HEK293T (cell line): ENCODE results near the gene TATDN3.

ENCODE experiments used
- CTCF ChIA-PET: fragments of 350-600 bp; formaldehyde crosslinking; extraction: SDS; loops from one replicate; lab custom pipeline; 2021; ENCODE audit warnings: antibody characterized with exemption, inconsistent platforms; lab: Yijun Ruan, JAX
- POLR2A ChIA-PET: fragments of 350-600 bp; formaldehyde crosslinking; extraction: SDS; loops from one replicate; lab custom pipeline; 2020; ENCODE audit warnings: antibody characterized with exemption, inconsistent platforms; lab: Yijun Ruan, JAX
- DNase-seq: peaks from one replicate; pipeline ENCODE4 v3.0.0; 2012; ENCODE audit warnings: mixed read lengths; ENCODE audit errors: extremely low spot score
- ARNT ChIP-seq: fragments of 450-650 bp; IDR thresholded peaks from 2 replicates; pipeline ENCODE4 v1.6.1; 2017; ENCODE audit warnings: mild to moderate bottlenecking
- BHLHE40 ChIP-seq: fragments of 450-650 bp; IDR thresholded peaks from 2 replicates; pipeline ENCODE4 v1.6.1; 2016; ENCODE audit warnings: mild to moderate bottlenecking, moderate library complexity, borderline replicate concordance
- CTBP1 ChIP-seq: fragments of 450-650 bp; IDR thresholded peaks from 2 replicates; pipeline ENCODE4 v1.6.1; 2016; ENCODE audit warnings: borderline replicate concordance
- ELF4 ChIP-seq: fragments of 450-650 bp; IDR thresholded peaks from 2 replicates; pipeline ENCODE4 v1.6.1; 2017; ENCODE audit warnings: antibody characterized with exemption
- FOXA1 ChIP-seq: fragments of 450-650 bp; IDR thresholded peaks from 2 replicates; pipeline ENCODE4 v1.6.1; 2016; ENCODE audit warnings: mild to moderate bottlenecking
- FOXK2 ChIP-seq: fragments of 450-650 bp; IDR thresholded peaks from 2 replicates; pipeline ENCODE4 v1.6.1; 2016; ENCODE audit warnings: mild to moderate bottlenecking
- FOXM1 ChIP-seq: fragments of 450-650 bp; IDR thresholded peaks from 2 replicates; pipeline ENCODE4 v1.6.1; 2017; ENCODE audit warnings: mild to moderate bottlenecking, borderline replicate concordance
- HDGF ChIP-seq: fragments of 450-650 bp; IDR thresholded peaks from 2 replicates; pipeline ENCODE4 v1.6.1; 2017; ENCODE audit warnings: antibody characterized with exemption, borderline replicate concordance
- L3MBTL2 ChIP-seq: fragments of 450-650 bp; conservative IDR thresholded peaks from 2 replicates; pipeline ENCODE4 v1.6.1; 2016; ENCODE audit warnings: mild to moderate bottlenecking
- LEF1 ChIP-seq: fragments of 450-650 bp; IDR thresholded peaks from 2 replicates; pipeline ENCODE4 v1.6.1; 2017; ENCODE audit warnings: mild to moderate bottlenecking, borderline replicate concordance
- NFRKB ChIP-seq: fragments of 450-650 bp; IDR thresholded peaks from 2 replicates; pipeline ENCODE4 v1.6.1; 2016; ENCODE audit warnings: mild to moderate bottlenecking, moderate library complexity
- PKNOX1 ChIP-seq: fragments of 450-650 bp; IDR thresholded peaks from 2 replicates; pipeline ENCODE4 v1.6.1; 2016
- SP1 ChIP-seq: fragments of 450-650 bp; IDR thresholded peaks from 2 replicates; pipeline ENCODE4 v1.6.1; 2017
- SUZ12 ChIP-seq: fragments of 450-650 bp; IDR thresholded peaks from 2 replicates; pipeline ENCODE4 v1.6.1; 2016; ENCODE audit warnings: mild to moderate bottlenecking
- TARDBP ChIP-seq: fragments of 450-650 bp; IDR thresholded peaks from 2 replicates; pipeline ENCODE4 v1.6.1; 2016
- ZNF384 ChIP-seq: fragments of 450-650 bp; IDR thresholded peaks from 2 replicates; pipeline ENCODE4 v1.6.1; 2016

Gene TATDN3

GRCh38 chr1:212847549-212847948 lies 55.9 kb downstream of the TATDN3 start, which contains the start of gene SPATA45:
SPATA45 (minus strand) TSS chr1:212847649; CDS start chr1:212836149, 11,500 bp downstream.
- ChIA-PET CTCF (no interaction called here), POLR2A (interaction anchor here (1.1 kb wide), 1 partner anchor 10 kb away, joined by 3 read pairs; the partner anchor contains the start of gene FLVCR1)
- no peak for DNase-seq
- TF ChIP-seq FOXK2 (no peak), LEF1 (no peak), L3MBTL2 (no peak)

GRCh38 chr1:212852105-212852688 lies 60.5 kb downstream of the TATDN3 start:
- TF ChIP-seq L3MBTL2, result no peak
- no peak for TF ChIP-seq ARNT
- no peak for TF ChIP-seq SUZ12

DNA sequence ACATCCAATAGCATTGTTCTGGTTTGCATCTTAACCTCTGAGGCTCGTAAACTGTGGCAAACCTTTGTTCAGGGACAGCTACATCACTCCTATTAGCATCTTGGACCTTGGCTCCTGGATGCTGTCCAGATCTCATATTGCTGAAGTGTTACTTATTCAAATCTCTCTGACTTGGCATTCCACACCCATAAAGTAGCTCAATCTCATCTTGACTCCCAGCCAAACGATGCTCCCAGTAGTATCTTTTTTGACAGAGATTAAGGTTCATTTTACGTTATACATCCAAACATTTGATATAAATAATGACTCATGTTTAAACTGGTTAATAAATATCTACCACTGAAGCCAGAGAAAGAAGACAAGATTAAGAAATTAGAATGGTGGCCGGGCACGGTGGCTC lies 62.0 kb downstream of the TATDN3 start:
- CTCF ChIA-PET, result no interaction called here
- POLR2A ChIA-PET, result no interaction called here
- DNase-seq, result no peak
- no peak for TF ChIP-seq ELF4
- TF ChIP-seq FOXM1, result no peak
- TF ChIP-seq PKNOX1, result no peak
- no peak for TF ChIP-seq L3MBTL2
- no peak for TF ChIP-seq CTBP1
- TF ChIP-seq LEF1, result no peak
- TF ChIP-seq FOXK2, result no peak

More at GRCh38 chr1:212852105-212852688, 60.5 kb downstream of the TATDN3 start:
- ChIA-PET CTCF (no interaction called here), POLR2A (no interaction called here)
- no peak for DNase-seq

GRCh38 chr1:212856755-212857154 lies 65.1 kb downstream of the TATDN3 start:
- no peak for DNase-seq
- CTCF ChIA-PET, result no interaction called here
- TF ChIP-seq ARNT (no peak), ELF4 (no peak)
- POLR2A ChIA-PET, result interaction anchor here (1.5 to 2.3 kb wide), 2 partner anchors 19 to 23 kb away, joined by 6 to 9 read pairs; no protein-coding TSS in a partner anchor

- ChIA-PET CTCF (interaction anchor here (0.6 kb wide), 1 partner anchor 11 kb away, joined by 3 read pairs; no protein-coding TSS in a partner anchor), POLR2A (interaction anchor here (0.6 to 2.3 kb wide), 18 partner anchors 10 to 250 kb away, joined by 3 to 9 read pairs (median 4); partner anchors contain the start of genes ATF3, NSL1, TATDN3 and VASH2)
- DNase-seq, result peak; percentile 98
- TF ChIP-seq HDGF (no peak), FOXK2 (no peak), BHLHE40 (no peak), SP1 (no peak), ARNT (no peak), ZNF384 (no peak), CTBP1 (peak; percentile 64), ELF4 (no peak; the same call in 1 of the 2 replicates), L3MBTL2 (peak; percentile 84), PKNOX1 (no peak)
These were observed 66.3 kb downstream of the TATDN3 start, which contains the start of gene FLVCR1 for GRCh38 chr1:212857992-212858460. FLVCR1 (plus strand) TSS chr1:212858275; CDS start chr1:212858453, 178 bp downstream.

DNA sequence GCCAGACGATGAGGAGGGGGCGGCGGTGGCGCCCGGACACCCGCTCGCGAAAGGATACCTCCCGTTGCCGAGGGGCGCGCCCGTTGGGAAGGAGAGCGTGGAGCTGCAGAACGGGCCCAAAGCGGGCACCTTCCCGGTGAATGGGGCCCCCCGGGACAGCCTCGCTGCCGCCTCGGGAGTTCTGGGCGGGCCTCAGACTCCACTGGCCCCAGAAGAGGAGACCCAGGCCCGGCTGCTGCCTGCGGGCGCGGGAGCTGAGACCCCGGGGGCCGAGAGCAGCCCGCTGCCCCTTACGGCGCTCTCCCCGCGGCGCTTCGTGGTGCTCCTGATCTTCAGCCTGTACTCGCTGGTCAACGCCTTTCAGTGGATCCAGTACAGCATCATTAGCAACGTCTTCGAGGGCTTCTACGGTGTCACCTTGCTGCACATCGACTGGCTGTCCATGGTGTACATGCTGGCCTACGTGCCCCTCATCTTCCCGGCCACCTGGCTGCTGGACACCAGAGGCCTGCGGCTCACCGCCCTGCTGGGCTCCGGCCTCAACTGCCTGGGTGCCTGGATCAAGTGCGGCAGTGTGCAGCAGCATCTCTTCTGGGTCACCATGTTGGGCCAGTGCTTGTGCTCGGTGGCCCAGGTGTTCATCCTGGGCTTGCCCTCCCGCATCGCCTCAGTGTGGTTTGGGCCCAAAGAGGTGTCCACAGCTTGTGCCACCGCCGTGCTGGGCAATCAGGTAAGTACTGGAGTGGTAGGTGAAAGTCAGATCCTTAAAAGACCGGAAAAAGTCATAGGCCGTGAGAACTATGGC lies 67.0 kb downstream of the TATDN3 start:
- POLR2A ChIA-PET, result interaction anchor here (0.8 to 2.3 kb wide), 11 partner anchors 11 to 122 kb away, joined by 3 to 9 read pairs (median 6); partner anchors contain the start of genes NSL1, TATDN3 and VASH2
- TF ChIP-seq L3MBTL2 (peak; percentile 46), SP1 (no peak)
- CTCF ChIA-PET, result interaction anchor here (0.6 kb wide), 1 partner anchor 12 kb away, joined by 3 read pairs; no protein-coding TSS in a partner anchor
- DNase-seq, result peak; percentile 46

- TF ChIP-seq ARNT, result no peak
- no peak for TF ChIP-seq ELF4
- TF ChIP-seq FOXA1, result no peak
- TF ChIP-seq CTBP1, result no peak
- TF ChIP-seq FOXK2, result no peak
- no peak for TF ChIP-seq HDGF
- no peak for TF ChIP-seq PKNOX1
- TF ChIP-seq LEF1, result no peak
- no peak for TF ChIP-seq BHLHE40
- TF ChIP-seq NFRKB, result no peak
- no peak for TF ChIP-seq SP1
- TF ChIP-seq FOXM1, result no peak
- no peak for TF ChIP-seq L3MBTL2
- no peak for TF ChIP-seq SUZ12
- TF ChIP-seq TARDBP, result no peak
- TF ChIP-seq ZNF384, result no peak
- ChIA-PET POLR2A (no interaction called here), CTCF (no interaction called here)
- DNase-seq, result no peak
These were observed 69.3 kb downstream of the TATDN3 start for GRCh38 chr1:212860713-212861581.
